HCT116 (cell line): ENCODE data around the gene LIX1. TPM values are rescaled to one million over a fixed set of nuclear protein-coding genes. Genes with fewer than 3 reads are reported as not detected.

Source experiments
- ATAC-seq: fragments of 200-7000 bp; cut with Tn5 transposase; 2 replicates; pipeline ENCODE4 v1.9.1; 2020; ENCODE audit warnings: mild to moderate bottlenecking, moderate library complexity
- BruUV-seq: library from RNA; stranded (reverse); fragments of 400-500 nt; replicated peaks from 2 replicates; lab custom pipeline; 2021; lab: Mats Ljungman, UMichigan
- CTCF ChIA-PET: fragments of 300-600 bp; sonication (Branson Sonifier 250); formaldehyde crosslinking; loops from one replicate; lab custom pipeline; 2021; ENCODE audit warnings: antibody characterized with exemption; lab: Charles Lee
- POLR2A ChIA-PET: fragments of 300-600, 350-600 bp; sonication (Branson Sonifier 250); formaldehyde crosslinking; loops from one replicate; lab custom pipeline; 2021; ENCODE audit warnings: antibody characterized with exemption; lab: Charles Lee
- RAD21 ChIA-PET, 2 experiments: fragments of 300-600 bp; sonication (Branson Sonifier 250); formaldehyde crosslinking; loops; one replicate each; lab custom pipeline; 2023; ENCODE audit warnings: low total read pairs in 2 of 2; ENCODE audit not compliant: uncharacterized antibody in 2 of 2, unreplicated experiment in 2 of 2, low non-redundant PET in 1 of 2; lab: Charles Lee
- DNase-seq: peaks from one replicate; pipeline ENCODE4 v3.0.0-alpha.2; 2010; ENCODE audit warnings: low read depth, low spot score
- H2AFZ ChIP-seq: fragments of 200-600 bp; shearing (Covaris generic), sonication (generic); 2 replicates; pipeline ENCODE4 v1.6.1; 2017; ENCODE audit warnings: low read depth, mixed run types, mixed read lengths, antibody characterized with exemption, low read length; ENCODE audit not compliant: poor library complexity, severe bottlenecking
- H3K27ac ChIP-seq: 2 replicates; pipeline ENCODE4 v1.5.1; 2012; ENCODE audit warnings: low read depth, low read length
- H3K27me3 ChIP-seq: fragments of 200-600 bp; sonication (generic); 2 replicates; pipeline ENCODE4 v1.6.1; 2016; ENCODE audit warnings: mixed run types, low read length, mixed read lengths; ENCODE audit not compliant: insufficient read depth
- H3K36me3 ChIP-seq, 2 experiments: fragments of 200-500 bp in 1 of 2; fragments of 200-600 bp in 1 of 2; sonication (Bioruptor generic) in 1 of 2; sonication (generic) in 1 of 2; 2 replicates each; pipeline versions ENCODE4 v1.5.1 to v1.6.1; 2014 to 2016; ENCODE audit warnings: low read length in 2 of 2, inconsistent platforms in 1 of 2, mixed read lengths in 1 of 2, mixed run types in 1 of 2; ENCODE audit not compliant: insufficient read depth in 2 of 2, control insufficient read depth in 1 of 2
- H3K4me1 ChIP-seq, 2 experiments: fragments of 200-600 bp in 1 of 2; sonication (generic) in 1 of 2; 2 replicates each; pipeline versions ENCODE4 v1.5.1 to v1.6.1; 2012 to 2017; ENCODE audit warnings: low read length in 2 of 2, inconsistent platforms in 1 of 2, mild to moderate bottlenecking in 1 of 2, mixed read lengths in 1 of 2, mixed run types in 1 of 2, moderate library complexity in 1 of 2; ENCODE audit not compliant: insufficient read depth in 2 of 2, control insufficient read depth in 1 of 2
- H3K4me2 ChIP-seq: fragments of 200-600 bp; sonication (generic); 2 replicates; pipeline ENCODE4 v1.6.1; 2017; ENCODE audit warnings: mixed run types, low read length, mixed read lengths
- H3K4me3 ChIP-seq, 2 experiments: fragments of 200-600 bp in 1 of 2; sonication (generic) in 1 of 2; replicated peaks in 1 of 2; 2 replicates each; pipeline ENCODE4 v1.5.1; 2011 to 2016; ENCODE audit warnings: low read length in 2 of 2, control low read depth in 1 of 2, low read depth in 1 of 2, mild to moderate bottlenecking in 1 of 2, mixed read lengths in 1 of 2, mixed run types in 1 of 2
- H3K79me2 ChIP-seq: fragments of 200-600 bp; sonication (generic); 2 replicates; pipeline ENCODE4 v1.6.1; 2017; ENCODE audit warnings: mild to moderate bottlenecking, mixed run types, low read length, moderate library complexity, mixed read lengths; ENCODE audit not compliant: insufficient read depth
- H3K9ac ChIP-seq: fragments of 200-600 bp; sonication (generic); 2 replicates; pipeline ENCODE4 v1.6.1; 2016; ENCODE audit warnings: low read length, mixed read lengths
- H3K9me2 ChIP-seq: fragments of 200-600 bp; sonication (generic), shearing (Covaris generic); 2 replicates; pipeline ENCODE4 v1.6.1; 2017; ENCODE audit warnings: mixed run types, mild to moderate bottlenecking, moderate library complexity; ENCODE audit not compliant: insufficient read depth
- H3K9me3 ChIP-seq, 2 experiments: fragments of 200-500 bp in 1 of 2; fragments of 200-600 bp in 1 of 2; sonication (Bioruptor generic) in 1 of 2; sonication (generic) in 1 of 2; 2 replicates each; pipeline ENCODE4 v1.6.1; 2014 to 2017; ENCODE audit warnings: low read length in 2 of 2, mixed read lengths in 2 of 2, inconsistent platforms in 1 of 2, low read depth in 1 of 2, mild to moderate bottlenecking in 1 of 2, mixed run types in 1 of 2, moderate library complexity in 1 of 2; ENCODE audit not compliant: control insufficient read depth in 1 of 2, insufficient read depth in 1 of 2
- H4K20me1 ChIP-seq: fragments of 200-600 bp; sonication (generic), shearing (Covaris generic); 2 replicates; pipeline ENCODE4 v1.6.1; 2017; ENCODE audit warnings: mixed run types, mild to moderate bottlenecking, moderate library complexity; ENCODE audit not compliant: insufficient read depth
- ATF3 ChIP-seq: IDR thresholded peaks from 2 replicates; pipeline ENCODE4 v1.6.1; 2012
- CBX3 ChIP-seq: IDR thresholded peaks from 2 replicates; pipeline ENCODE4 v1.6.1; 2012; ENCODE audit warnings: low read depth
- EZH2phosphoT487 ChIP-seq: fragments of 200-600 bp; IDR thresholded peaks from 2 replicates; pipeline ENCODE4 v1.6.1; 2018; ENCODE audit warnings: antibody characterized with exemption, borderline replicate concordance
- FOSL1 ChIP-seq: IDR thresholded peaks from 2 replicates; pipeline ENCODE4 v1.6.1; 2012; ENCODE audit warnings: low read depth
- JUND ChIP-seq: IDR thresholded peaks from 2 replicates; pipeline ENCODE4 v1.6.1; 2012
- POLR2AphosphoS5 ChIP-seq: IDR thresholded peaks from 2 replicates; pipeline ENCODE4 v1.6.1; 2011; ENCODE audit warnings: mild to moderate bottlenecking, low read depth, low read length, moderate library complexity
- SIN3A ChIP-seq: IDR thresholded peaks from 2 replicates; pipeline ENCODE4 v1.6.1; 2012; ENCODE audit warnings: low read depth
- SP1 ChIP-seq: IDR thresholded peaks from 2 replicates; pipeline ENCODE4 v1.6.1; 2012; ENCODE audit warnings: low read depth
- SRF ChIP-seq: IDR thresholded peaks from 2 replicates; pipeline ENCODE4 v1.6.1; 2012; ENCODE audit warnings: low read depth
- TCF7L2 ChIP-seq: IDR thresholded peaks from 2 replicates; pipeline ENCODE4 v1.7.0; 2011; ENCODE audit warnings: borderline replicate concordance, inconsistent platforms; ENCODE audit not compliant: insufficient read depth, insufficient read length; ENCODE audit errors: extremely low read depth
- ZFX ChIP-seq: fragments of 450-650 bp; IDR thresholded peaks from 2 replicates; pipeline ENCODE4 v1.6.1; 2017
- ZNF274 ChIP-seq: fragments of 200-500 bp; sonication (Bioruptor generic); IDR thresholded peaks from 2 replicates; pipeline ENCODE4 v1.6.1; 2014; ENCODE audit warnings: mild to moderate bottlenecking, low read depth, low read length, inconsistent platforms
- intact Hi-C: fragments of 100-400 bp; cut with micrococcal nuclease; formaldehyde crosslinking; loops from 2 replicates; pipeline ENCODE4 v1.10.0; 2022
- total RNA-seq: library from RNA; stranded (reverse); gene quantifications from one replicate; pipeline ENCODE4 v1.2.1, GENCODE V29; 2021; ENCODE audit not compliant: unreplicated experiment

LIX1 gene
- total RNA-seq, 1 experiment from 2014 or later, result not detected

GRCh38 chr5:97121848-97122247, 20.6 kb downstream of the LIX1 start:
- no peak for DNase-seq
- H3K9me3 ChIP-seq, result no peaks in the 10 kb centered on the region
- ChIA-PET RAD21 (no interaction called here), CTCF (no interaction called here), POLR2A (no interaction called here)
- no peak overlapping the region for H3K4me3 ChIP-seq
- H4K20me1 ChIP-seq, result no peaks in the 10 kb centered on the region
- no peak overlapping the region for H3K27ac ChIP-seq
- no peak for TF ChIP-seq ZFX
- no peak for TF ChIP-seq SP1
- no peak for TF ChIP-seq EZH2phosphoT487
- TF ChIP-seq POLR2AphosphoS5, result no peak
- no peak for TF ChIP-seq ZNF274
- TF ChIP-seq SRF, result no peak
- TF ChIP-seq CBX3, result no peak
- no peak for TF ChIP-seq ATF3
- H3K79me2 ChIP-seq, result no peaks in the 10 kb centered on the region
- no peaks in the 10 kb centered on the region for H3K9me2 ChIP-seq
- no TSS peak for BruUV-seq
- H3K9ac ChIP-seq, result no peak overlapping the region
- H3K27me3 ChIP-seq, result no peaks in the 10 kb centered on the region
- intact Hi-C loops, result no loop called here
- H3K36me3 ChIP-seq, result no peaks in the 10 kb centered on the region
- no peak for ATAC-seq
- H3K4me2 ChIP-seq, result no peak overlapping the region
- peaks cover 0 to 5% of the 10 kb centered on the region in 2 experiments; a peak in 2 of 4 replicates for H3K4me1 ChIP-seq
- H2AFZ ChIP-seq, result no peak overlapping the region

GRCh38 chr5:97120195-97120594, 22.2 kb downstream of the LIX1 start:
- ChIA-PET RAD21 (no interaction called here), POLR2A (no interaction called here), CTCF (interaction anchor here (0.6 kb wide), 1 partner anchor 178 kb away, joined by 3 read pairs; no protein-coding TSS in a partner anchor)
- ATAC-seq (no peak), DNase-seq (no peak)
- no peak overlapping the region for H2AFZ ChIP-seq
- H3K9me2 ChIP-seq, result no peaks in the 10 kb centered on the region
- H3K79me2 ChIP-seq, result no peaks in the 10 kb centered on the region
- H3K27me3 ChIP-seq, result no peaks in the 10 kb centered on the region
- peaks cover 0 to 5% of the 10 kb centered on the region in 2 experiments; a peak in 2 of 4 replicates for H3K4me1 ChIP-seq
- H3K9ac ChIP-seq, result no peak overlapping the region
- no peaks in the 10 kb centered on the region for H3K9me3 ChIP-seq
- H3K27ac ChIP-seq, result no peak overlapping the region
- TF ChIP-seq TCF7L2 (no peak), JUND (no peak), CBX3 (no peak), ATF3 (no peak), SIN3A (no peak), FOSL1 (no peak)
- H3K36me3 ChIP-seq, result no peaks in the 10 kb centered on the region
- BruUV-seq, result no TSS peak
- no peak overlapping the region for H3K4me2 ChIP-seq
- intact Hi-C loops, result no loop called here
- H3K4me3 ChIP-seq, result no peak overlapping the region
- no peaks in the 10 kb centered on the region for H4K20me1 ChIP-seq
